Calu3 (cell line): ENCODE data around the gene SF3A1. TPM values are rescaled to one million over a fixed set of nuclear protein-coding genes. Genes with fewer than 3 reads are reported as not detected.

Source experiments
- BruUV-seq: library from RNA; stranded (reverse); fragments of 400-500 nt; replicated peaks from 2 replicates; lab custom pipeline; 2021; lab: Mats Ljungman, UMichigan
- CTCF ChIA-PET: fragments of 300-600 bp; sonication (Branson Sonifier 250); formaldehyde crosslinking; loops from one replicate; lab custom pipeline; 2022; ENCODE audit warnings: antibody characterized with exemption; lab: Charles Lee
- DNase-seq: peaks from one replicate; pipeline ENCODE4 v3.0.0; 2022
- H3K27ac Mint-ChIP-seq: one replicate; pipeline ENCODE4 v1.8.0; 2022; ENCODE audit warnings: mixed read lengths; ENCODE audit not compliant: unreplicated experiment
- H3K27me3 Mint-ChIP-seq: one replicate; pipeline ENCODE4 v1.8.0; 2022; ENCODE audit warnings: mixed read lengths; ENCODE audit not compliant: unreplicated experiment
- H3K36me3 Mint-ChIP-seq: one replicate; pipeline ENCODE4 v1.8.0; 2022; ENCODE audit warnings: mild to moderate bottlenecking, moderate library complexity, mixed read lengths; ENCODE audit not compliant: insufficient read depth, unreplicated experiment
- H3K4me1 Mint-ChIP-seq: one replicate; pipeline ENCODE4 v1.8.0; 2022; ENCODE audit warnings: mild to moderate bottlenecking, low read depth, mixed read lengths; ENCODE audit not compliant: unreplicated experiment
- H3K4me3 Mint-ChIP-seq: one replicate; pipeline ENCODE4 v1.8.0; 2022; ENCODE audit warnings: mild to moderate bottlenecking, low read depth, moderate library complexity, mixed read lengths; ENCODE audit not compliant: unreplicated experiment
- H3K9me3 Mint-ChIP-seq: one replicate; pipeline ENCODE4 v1.8.0; 2022; ENCODE audit warnings: low read depth, mixed read lengths; ENCODE audit not compliant: unreplicated experiment
- intact Hi-C: fragments of 100-400 bp; cut with micrococcal nuclease; formaldehyde crosslinking; loops from one replicate; pipeline ENCODE4 v1.10.0; 2022; ENCODE audit not compliant: unreplicated experiment
- total RNA-seq: library from RNA; stranded (reverse); gene quantifications from 2 replicates; pipeline ENCODE4 v1.2.3, GENCODE V29; 2022
- TF ChIP-seq, protein P1 (sequence below): fragments of 200-600 bp; IDR thresholded peaks from one replicate; pipeline ENCODE4 v1.8.0; 2022; ENCODE audit warnings: antibody characterized with exemption; ENCODE audit not compliant: unreplicated experiment

SF3A1 gene
- total RNA-seq, 1 experiment from 2014 or later = 197 TPM

DNA sequence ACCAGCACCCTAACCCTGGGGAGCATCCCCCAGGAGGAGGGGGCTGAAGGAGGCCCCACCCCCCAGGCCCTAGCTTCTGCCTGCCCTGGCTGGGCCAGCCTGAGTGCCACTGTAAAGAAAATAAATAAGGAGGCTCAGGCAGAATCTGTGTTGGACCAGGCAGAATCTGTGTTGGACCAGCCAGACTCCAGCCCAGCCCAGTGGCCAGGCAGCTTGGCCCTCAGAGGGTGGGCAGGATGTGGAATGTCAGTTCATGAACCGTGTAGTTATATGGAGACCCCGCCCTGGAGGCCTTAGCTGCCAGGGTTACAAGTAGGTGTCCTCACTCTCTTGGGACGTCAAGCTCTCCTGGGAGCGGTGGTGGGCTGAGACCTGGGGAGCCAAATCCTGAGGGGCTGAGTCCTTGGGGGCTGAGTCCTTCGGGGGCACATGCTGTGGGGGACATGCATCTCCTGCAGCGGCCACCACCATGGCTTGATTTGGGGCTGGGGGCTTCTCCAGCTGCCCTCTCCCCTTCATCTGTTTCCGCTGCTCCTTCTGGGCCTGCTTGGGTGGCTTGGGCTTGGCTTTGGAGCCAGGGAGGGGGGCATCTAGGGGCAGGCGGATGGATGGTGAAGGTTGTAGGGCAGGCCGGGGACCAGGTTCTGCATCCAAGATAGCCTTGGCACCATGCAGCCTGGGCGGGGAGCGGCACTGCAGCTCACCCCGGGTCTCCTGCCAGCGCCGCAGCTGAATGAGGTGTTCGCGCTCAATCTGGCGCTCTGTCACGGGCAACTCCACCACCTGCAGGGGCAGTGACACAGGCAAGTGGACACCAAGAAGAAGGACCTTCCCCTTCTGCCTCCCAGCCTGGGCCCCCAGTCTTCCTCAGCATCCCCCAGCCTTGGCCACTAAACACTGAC, 64.4 kb downstream of the SF3A1 start:
- H3K27me3 Mint-ChIP-seq = no peaks in the 10 kb centered on the region
- DNase-seq = no peak
- peaks cover 56% of the 10 kb centered on the region for H3K36me3 Mint-ChIP-seq
- BruUV-seq = no TSS peak
- H3K9me3 Mint-ChIP-seq = no peaks in the 10 kb centered on the region
- intact Hi-C loops = no loop called here
- no peak overlapping the region for H3K27ac Mint-ChIP-seq
- CTCF ChIA-PET = no interaction called here
- H3K4me3 Mint-ChIP-seq = no peak overlapping the region
- TF ChIP-seq, protein P1, sequence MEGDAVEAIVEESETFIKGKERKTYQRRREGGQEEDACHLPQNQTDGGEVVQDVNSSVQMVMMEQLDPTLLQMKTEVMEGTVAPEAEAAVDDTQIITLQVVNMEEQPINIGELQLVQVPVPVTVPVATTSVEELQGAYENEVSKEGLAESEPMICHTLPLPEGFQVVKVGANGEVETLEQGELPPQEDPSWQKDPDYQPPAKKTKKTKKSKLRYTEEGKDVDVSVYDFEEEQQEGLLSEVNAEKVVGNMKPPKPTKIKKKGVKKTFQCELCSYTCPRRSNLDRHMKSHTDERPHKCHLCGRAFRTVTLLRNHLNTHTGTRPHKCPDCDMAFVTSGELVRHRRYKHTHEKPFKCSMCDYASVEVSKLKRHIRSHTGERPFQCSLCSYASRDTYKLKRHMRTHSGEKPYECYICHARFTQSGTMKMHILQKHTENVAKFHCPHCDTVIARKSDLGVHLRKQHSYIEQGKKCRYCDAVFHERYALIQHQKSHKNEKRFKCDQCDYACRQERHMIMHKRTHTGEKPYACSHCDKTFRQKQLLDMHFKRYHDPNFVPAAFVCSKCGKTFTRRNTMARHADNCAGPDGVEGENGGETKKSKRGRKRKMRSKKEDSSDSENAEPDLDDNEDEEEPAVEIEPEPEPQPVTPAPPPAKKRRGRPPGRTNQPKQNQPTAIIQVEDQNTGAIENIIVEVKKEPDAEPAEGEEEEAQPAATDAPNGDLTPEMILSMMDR = no peak
- peaks cover 11% of the 10 kb centered on the region for H3K4me1 Mint-ChIP-seq

DNA sequence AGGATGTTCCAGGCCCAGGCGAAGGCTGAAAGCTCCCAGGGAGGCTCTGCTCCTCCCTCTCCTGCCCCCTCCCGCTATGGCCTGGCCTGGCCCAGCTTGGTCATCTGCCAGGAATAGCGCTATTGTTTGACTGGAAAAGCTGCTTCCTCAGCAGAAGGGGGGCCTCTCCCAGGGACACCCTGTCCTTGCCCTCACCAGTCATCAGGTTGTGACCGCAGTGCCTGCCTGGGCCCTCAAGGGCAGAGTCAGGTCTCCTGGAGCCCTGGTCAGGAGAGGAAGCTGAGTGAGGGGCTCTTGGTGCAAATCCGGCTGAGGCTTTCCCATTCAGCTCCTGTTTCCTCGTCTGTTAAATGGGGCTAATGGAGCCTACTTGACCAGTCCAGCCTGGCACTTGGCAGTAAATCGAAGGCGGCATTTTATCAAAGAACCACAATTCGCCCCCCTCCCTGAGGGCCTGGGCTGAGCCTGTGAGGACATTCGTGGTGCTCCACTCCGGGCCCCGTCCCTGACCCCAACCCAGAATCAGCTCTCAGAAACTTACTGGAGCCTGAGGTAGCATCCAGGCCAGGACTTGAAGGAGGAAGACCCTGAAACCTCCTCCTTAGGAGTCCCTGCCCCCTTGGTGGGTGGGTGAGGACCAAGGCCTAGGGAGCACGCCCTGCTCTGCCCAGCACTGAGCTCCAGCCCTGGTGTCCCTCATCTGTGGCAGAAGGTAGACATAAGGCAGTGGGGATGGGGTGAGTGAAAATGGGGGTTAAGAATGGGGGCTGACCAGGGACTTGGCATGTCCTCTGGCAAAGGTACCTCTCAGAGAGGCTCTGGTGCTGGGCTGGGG, 65.4 kb downstream of the SF3A1 start:
- H3K36me3 Mint-ChIP-seq = peaks cover 61% of the 10 kb centered on the region
- H3K27ac Mint-ChIP-seq = peak overlapping the region; percentile 68
- no peak overlapping the region for H3K4me3 Mint-ChIP-seq
- DNase-seq = peak; percentile 69
- H3K4me1 Mint-ChIP-seq = peaks cover 10% of the 10 kb centered on the region
- CTCF ChIA-PET = no interaction called here
- H3K27me3 Mint-ChIP-seq = no peaks in the 10 kb centered on the region
- no TSS peak for BruUV-seq
- TF ChIP-seq, protein P1 = no peak
- intact Hi-C loops = no loop called here
- H3K9me3 Mint-ChIP-seq = no peaks in the 10 kb centered on the region

GRCh38 chr22:30290342-30291057, 66.2 kb downstream of the SF3A1 start:
- H3K9me3 Mint-ChIP-seq = no peaks in the 10 kb centered on the region
- intact Hi-C loops = no loop called here
- peak overlapping the region; percentile 68 for H3K27ac Mint-ChIP-seq
- no TSS peak for BruUV-seq
- H3K36me3 Mint-ChIP-seq = peaks cover 58% of the 10 kb centered on the region
- no peaks in the 10 kb centered on the region for H3K27me3 Mint-ChIP-seq
- CTCF ChIA-PET = interaction anchor here (0.6 to 3.5 kb wide), 4 partner anchors 8 to 37 kb away, joined by 3 to 65 read pairs (median 24); partner anchors contain the start of gene TBC1D10A
- H3K4me3 Mint-ChIP-seq = peak overlapping the region; percentile 77
- TF ChIP-seq, protein P1 = no peak
- DNase-seq = no peak
- H3K4me1 Mint-ChIP-seq = peaks cover 10% of the 10 kb centered on the region

GRCh38 chr22:30289980-30290313, 66.7 kb downstream of the SF3A1 start:
- intact Hi-C loops = loop anchor here (1.0 kb wide), 1 partner anchor 37 kb away; no protein-coding TSS in a partner anchor
- CTCF ChIA-PET = interaction anchor here (0.6 to 3.5 kb wide), 5 partner anchors 8 to 38 kb away, joined by 3 to 65 read pairs (median 4); partner anchors contain the start of gene TBC1D10A
- H3K27ac Mint-ChIP-seq = peak overlapping the region; percentile 68

More at GRCh38 chr22:30289980-30290313, 66.7 kb downstream of the SF3A1 start:
- BruUV-seq = no TSS peak
- Mint-ChIP-seq H3K4me1 (peaks cover 10% of the 10 kb centered on the region), H3K36me3 (peaks cover 61% of the 10 kb centered on the region), H3K27me3 (no peaks in the 10 kb centered on the region), H3K9me3 (no peaks in the 10 kb centered on the region), H3K4me3 (peak overlapping the region; percentile 77)
- TF ChIP-seq, protein P1 = no peak
- no peak for DNase-seq
